Keratinocyte (primary cell): ENCODE results near the gene HLA-E. TPM values are rescaled to one million over a fixed set of nuclear protein-coding genes. Genes with fewer than 3 reads are reported as not detected.
A peak's percentile ranks its signal among the peaks of the same experiment; 100 is the strongest.
"Not testable (repeated sequence)": the region's sequence is repeated elsewhere in the genome, so short reads cannot be mapped to it uniquely, and the experiment has no call there.

Source experiments
- DNase-seq: peaks from one replicate; pipeline ENCODE4 v3.0.0-alpha.2; 2011; ENCODE audit warnings: low read depth, missing footprints, low spot score
- FAIRE-seq: peaks from 2 replicates; lab custom pipeline; 2011; peaks lifted over from hg19 to GRCh38; lab: Jason Lieb, UNC
- H2AFZ ChIP-seq: 2 replicates; pipeline ENCODE4 v1.6.0; 2012; ENCODE audit warnings: low read length, control low read depth, inconsistent platforms; ENCODE audit not compliant: control insufficient read depth
- H3K27ac ChIP-seq: 2 replicates; pipeline ENCODE4 v1.5.1; 2011; ENCODE audit warnings: low read length; ENCODE audit not compliant: control insufficient read depth, insufficient read depth
- H3K27me3 ChIP-seq: 3 replicates; pipeline ENCODE4 v1.6.0; 2011; ENCODE audit warnings: low read length; ENCODE audit not compliant: control insufficient read depth, insufficient read depth; ENCODE audit errors: extremely low read depth
- H3K36me3 ChIP-seq, 2 experiments: 2 replicates in 1 of 2; 3 replicates in 1 of 2; pipeline ENCODE4 v1.5.1; 2011; ENCODE audit warnings: low read length in 2 of 2, mild to moderate bottlenecking in 1 of 2; ENCODE audit not compliant: control insufficient read depth in 2 of 2, insufficient read depth in 2 of 2; ENCODE audit errors: extremely low read depth in 1 of 2
- H3K4me1 ChIP-seq: 3 replicates; pipeline ENCODE4 v1.5.1; 2011; ENCODE audit warnings: low read length; ENCODE audit not compliant: control insufficient read depth, insufficient read depth; ENCODE audit errors: extremely low read depth
- H3K4me2 ChIP-seq: 3 replicates; pipeline ENCODE4 v1.6.0; 2011; ENCODE audit warnings: low read depth, low read length; ENCODE audit not compliant: control insufficient read depth, insufficient read depth; ENCODE audit errors: extremely low read depth
- H3K4me3 ChIP-seq, 3 experiments: fragments of 200-600 bp in 1 of 3; sonication (generic) in 1 of 3; 2 replicates in 2 of 3; 3 replicates in 1 of 3; pipeline ENCODE4 v1.5.1; 2011 to 2016; ENCODE audit warnings: low read length in 3 of 3, mild to moderate bottlenecking in 3 of 3, control low read depth in 2 of 3, inconsistent platforms in 1 of 3, low read depth in 1 of 3, mixed read lengths in 1 of 3, mixed run types in 1 of 3, moderate library complexity in 1 of 3; ENCODE audit not compliant: control insufficient read depth in 2 of 3, insufficient read depth in 2 of 3; ENCODE audit errors: extremely low read depth in 1 of 3
- H3K79me2 ChIP-seq: 2 replicates; pipeline ENCODE4 v1.6.0; 2012; ENCODE audit warnings: low read length; ENCODE audit not compliant: control insufficient read depth, insufficient read depth
- H3K9ac ChIP-seq: 3 replicates; pipeline ENCODE4 v1.6.0; 2011; ENCODE audit warnings: low read length; ENCODE audit not compliant: control insufficient read depth, insufficient read depth; ENCODE audit errors: extremely low read depth
- H3K9me1 ChIP-seq: 3 replicates; pipeline ENCODE4 v1.6.0; 2011; ENCODE audit warnings: low read length; ENCODE audit not compliant: control insufficient read depth, insufficient read depth; ENCODE audit errors: extremely low read depth
- H3K9me3 ChIP-seq: 2 replicates; pipeline ENCODE4 v1.5.1; 2012; ENCODE audit warnings: low read depth, low read length; ENCODE audit not compliant: control insufficient read depth
- H4K20me1 ChIP-seq: 3 replicates; pipeline ENCODE4 v1.6.0; 2011; ENCODE audit warnings: low read length; ENCODE audit not compliant: control insufficient read depth, insufficient read depth; ENCODE audit errors: extremely low read depth
- EZH2 ChIP-seq: IDR thresholded peaks from one replicate; pipeline ENCODE4 v1.6.1; 2012; ENCODE audit warnings: inconsistent platforms, mild to moderate bottlenecking, low read length, moderate library complexity
- dilution Hi-C: fragments of 300-500 bp; cut with MboI; formaldehyde crosslinking; loops from one replicate; pipeline ENCODE4 v1.7.0; 2020; ENCODE audit warnings: low sequenced_read_pairs; ENCODE audit not compliant: extremely low pct_ligation_motif_present
- polyA plus RNA-seq, 5 experiments: library from polyadenylated mRNA; depleted of rRNA in 3 of 5; stranded (reverse) in 3 of 5; stranded (forward) in 1 of 5; unstranded in 1 of 5; fragments of >200 nt; gene quantifications; 1 replicate in 1 of 5; 2 replicates in 3 of 5; 3 replicates in 1 of 5; pipeline versions ENCODE4 v1.2.1 to v1.2.3, GENCODE V29; 2011 to 2012; ENCODE audit warnings: missing spikeins in 2 of 5, low read depth in 1 of 5, low replicate concordance in 1 of 5
- TF ChIP-seq, protein P1 (sequence below), 3 experiments: IDR thresholded peaks in 1 of 3; conservative IDR thresholded peaks in 1 of 3; optimal IDR thresholded peaks in 1 of 3; 2 replicates in 2 of 3; 3 replicates in 1 of 3; pipeline versions ENCODE3 to v1.5.1; 2011; ENCODE audit warnings: low read length in 3 of 3, mild to moderate bottlenecking in 3 of 3, moderate library complexity in 2 of 3, control low read depth in 1 of 3, inconsistent platforms in 1 of 3; ENCODE audit not compliant: insufficient read depth in 2 of 3; ENCODE audit errors: extremely low read depth in 1 of 3

The HLA-E gene
- polyA plus RNA-seq, 1 donor (not counting 4 experiments of a cell fraction or from before 2014, with no cell fraction given) = 108 TPM

- FAIRE-seq (no peak), DNase-seq (no peak)
- H3K27ac ChIP-seq = no peak overlapping the region
- no peak overlapping the region for H3K4me2 ChIP-seq
- TF ChIP-seq, protein P1, sequence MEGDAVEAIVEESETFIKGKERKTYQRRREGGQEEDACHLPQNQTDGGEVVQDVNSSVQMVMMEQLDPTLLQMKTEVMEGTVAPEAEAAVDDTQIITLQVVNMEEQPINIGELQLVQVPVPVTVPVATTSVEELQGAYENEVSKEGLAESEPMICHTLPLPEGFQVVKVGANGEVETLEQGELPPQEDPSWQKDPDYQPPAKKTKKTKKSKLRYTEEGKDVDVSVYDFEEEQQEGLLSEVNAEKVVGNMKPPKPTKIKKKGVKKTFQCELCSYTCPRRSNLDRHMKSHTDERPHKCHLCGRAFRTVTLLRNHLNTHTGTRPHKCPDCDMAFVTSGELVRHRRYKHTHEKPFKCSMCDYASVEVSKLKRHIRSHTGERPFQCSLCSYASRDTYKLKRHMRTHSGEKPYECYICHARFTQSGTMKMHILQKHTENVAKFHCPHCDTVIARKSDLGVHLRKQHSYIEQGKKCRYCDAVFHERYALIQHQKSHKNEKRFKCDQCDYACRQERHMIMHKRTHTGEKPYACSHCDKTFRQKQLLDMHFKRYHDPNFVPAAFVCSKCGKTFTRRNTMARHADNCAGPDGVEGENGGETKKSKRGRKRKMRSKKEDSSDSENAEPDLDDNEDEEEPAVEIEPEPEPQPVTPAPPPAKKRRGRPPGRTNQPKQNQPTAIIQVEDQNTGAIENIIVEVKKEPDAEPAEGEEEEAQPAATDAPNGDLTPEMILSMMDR (optimal IDR thresholded peaks at IDR 0.05 in 1 of 3, IDR thresholded peaks at IDR 0.05 in 1 of 3, conservative IDR thresholded peaks at IDR 0.05 in 1 of 3; ENCODE audit: extremely low read depth in 1 of 3, insufficient read depth in 2 of 3, low read length in 3 of 3) = no peak
- TF ChIP-seq EZH2 = no peak
- dilution Hi-C loops = no loop called here
- peaks cover 6% of the 10 kb centered on the region for H3K4me1 ChIP-seq
- no peaks in the 10 kb centered on the region for H3K9me1 ChIP-seq
- H4K20me1 ChIP-seq = no peaks in the 10 kb centered on the region
- H3K4me3 ChIP-seq = no peak overlapping the region
- H3K27me3 ChIP-seq = no peaks in the 10 kb centered on the region
- H3K9ac ChIP-seq = no peak overlapping the region
- H3K9me3 ChIP-seq = no peaks in the 10 kb centered on the region
- H3K79me2 ChIP-seq = no peaks in the 10 kb centered on the region
- no peak overlapping the region for H2AFZ ChIP-seq
- no peaks in the 10 kb centered on the region for H3K36me3 ChIP-seq
These were observed 25.8 kb downstream of the HLA-E start for GRCh38 chr6:30515106-30515505.

DNA sequence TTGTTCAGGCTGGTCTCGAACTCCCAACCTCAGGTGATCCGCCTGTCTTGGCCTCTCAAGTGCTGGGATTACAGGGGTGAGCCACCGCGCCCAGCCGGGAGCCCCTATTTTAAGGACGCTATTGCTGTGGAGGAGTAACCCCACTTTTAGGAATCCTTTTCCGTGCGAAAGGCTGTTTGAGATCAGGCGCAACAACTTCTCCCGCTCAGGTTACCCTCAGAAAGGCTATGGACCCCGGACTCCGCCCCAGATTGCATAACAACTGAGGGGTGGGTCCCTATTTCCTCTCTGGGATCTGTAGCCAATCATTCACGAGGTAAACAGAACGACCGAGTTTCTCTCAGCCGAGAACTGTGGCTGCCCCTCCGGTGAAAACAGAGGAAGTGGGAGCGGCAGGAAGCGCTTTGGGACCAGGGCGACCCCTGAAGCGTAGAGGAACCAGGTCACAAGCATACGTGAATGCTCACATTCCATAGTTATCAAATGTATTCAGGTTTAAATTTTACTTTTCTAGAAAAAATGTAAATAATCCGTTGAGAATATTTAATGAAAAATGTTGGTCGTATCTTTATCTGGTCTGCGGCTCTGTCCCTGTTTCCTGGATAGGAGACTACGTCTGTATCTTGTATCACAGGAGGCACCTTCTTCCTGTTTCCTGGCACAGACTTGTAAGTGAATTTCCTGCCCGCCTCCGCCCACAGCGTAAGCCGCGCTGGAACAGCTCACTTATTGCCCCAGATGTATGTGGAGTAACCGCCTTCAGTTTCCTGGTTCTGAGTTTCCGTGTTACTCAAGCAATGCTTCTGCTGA is 26.8 kb downstream of the HLA-E start:
- no peaks in the 10 kb centered on the region for H4K20me1 ChIP-seq
- H3K27ac ChIP-seq = peak overlapping the region; percentile 97
- peak overlapping the region; percentile 41 to 86 (median 74) for H3K4me3 ChIP-seq
- DNase-seq (peak; percentile 68), FAIRE-seq (peak; percentile 75)
- H3K79me2 ChIP-seq = no peaks in the 10 kb centered on the region
- dilution Hi-C loops = no loop called here
- H2AFZ ChIP-seq = peak overlapping the region; percentile 82
- H3K4me2 ChIP-seq = peak overlapping the region; percentile 88
- no peaks in the 10 kb centered on the region for H3K9me1 ChIP-seq
- peaks cover 15% of the 10 kb centered on the region for H3K4me1 ChIP-seq
- H3K36me3 ChIP-seq = no peaks in the 10 kb centered on the region
- peak overlapping the region; percentile 90 for H3K9ac ChIP-seq
- no peaks in the 10 kb centered on the region for H3K27me3 ChIP-seq
- TF ChIP-seq, protein P1 (optimal IDR thresholded peaks at IDR 0.05 in 1 of 3, IDR thresholded peaks at IDR 0.05 in 1 of 3, conservative IDR thresholded peaks at IDR 0.05 in 1 of 3; ENCODE audit: extremely low read depth in 1 of 3, insufficient read depth in 2 of 3, low read length in 3 of 3) = no peak
- no peak for TF ChIP-seq EZH2
- H3K9me3 ChIP-seq = no peaks in the 10 kb centered on the region

- Histone ChIP-seq H3K4me1 (peaks cover 19% of the 10 kb centered on the region), H3K9ac (peak overlapping the region; percentile 90), H3K4me3 (peak overlapping the region in 2 of 3 experiments; percentile 74 to 86), H3K27ac (peak overlapping the region; percentile 97), H3K4me2 (peak overlapping the region; percentile 88)
- H4K20me1 ChIP-seq, FAIRE-seq, H2AFZ ChIP-seq, dilution Hi-C loops, H3K9me3 ChIP-seq, H3K36me3 ChIP-seq, DNase-seq, H3K27me3 ChIP-seq, H3K9me1 ChIP-seq, H3K79me2 ChIP-seq: not testable (repeated sequence)
These were observed 27.4 kb downstream of the HLA-E start for GRCh38 chr6:30516754-30517076.
